ENCODE data around the gene ZNF410.
"Not testable (repeated sequence)": the region's sequence is repeated elsewhere in the genome, so short reads cannot be mapped to it uniquely, and the experiment has no call there.

The ZNF410 gene

GRCh38 chr14:73886449-73887317 is at the start of gene ZNF410:
Gene ZNF410 (plus strand): TSS chr14:73886859. CDS start chr14:73892176, 5,317 bp downstream.
- peak; percentile 84 to 89 for DNase-seq (ENCODE audit: low read depth in 2 of 2)

GRCh38 chr14:73838293-73839034 is 48.2 kb upstream of the ZNF410 start:
- not testable (repeated sequence) for DNase-seq (ENCODE audit: low read depth in 2 of 2)

GRCh38 chr14:73842201-73842600 is 44.5 kb upstream of the ZNF410 start:
- DNase-seq (ENCODE audit: low read depth in 2 of 2): no peak

GRCh38 chr14:73842851-73843250 is 43.8 kb upstream of the ZNF410 start:
- no peak for DNase-seq (ENCODE audit: low read depth in 2 of 2)

- no peak for DNase-seq (ENCODE audit: low read depth in 2 of 2)
Observed at GRCh38 chr14:73843296-73843695, 43.4 kb upstream of the ZNF410 start.

- DNase-seq (ENCODE audit: low read depth in 2 of 2): no peak
Observed at GRCh38 chr14:73846947-73847346, 39.7 kb upstream of the ZNF410 start.

GRCh38 chr14:73851000-73851399 is 35.7 kb upstream of the ZNF410 start:
- no peak for DNase-seq (ENCODE audit: low read depth in 2 of 2)

GRCh38 chr14:73851567-73852382 is 34.9 kb upstream of the ZNF410 start, which contains the start of gene PTGR2:
Gene PTGR2 (plus strand): TSS chr14:73851831. CDS start chr14:73858863, 7,032 bp downstream.
- DNase-seq (ENCODE audit: low read depth in 2 of 2): peak; percentile 74 to 85

GRCh38 chr14:73859145-73859544 is 27.5 kb upstream of the ZNF410 start:
- no peak for DNase-seq (ENCODE audit: low read depth in 2 of 2)

- no peak for DNase-seq (ENCODE audit: low read depth in 2 of 2)
Observed at GRCh38 chr14:73861073-73861472, 25.6 kb upstream of the ZNF410 start.

GRCh38 chr14:73862480-73862879 is 24.2 kb upstream of the ZNF410 start:
- no peak for DNase-seq (ENCODE audit: low read depth in 2 of 2)

- DNase-seq (ENCODE audit: low read depth in 2 of 2): no peak
Observed at GRCh38 chr14:73863209-73863608, 23.4 kb upstream of the ZNF410 start.

GRCh38 chr14:73865534-73866113 is 21.0 kb upstream of the ZNF410 start:
- no peak for DNase-seq (ENCODE audit: low read depth in 2 of 2)

- not testable (repeated sequence) for DNase-seq (ENCODE audit: low read depth in 2 of 2)
Observed at GRCh38 chr14:73869754-73870153, 16.9 kb upstream of the ZNF410 start.

GRCh38 chr14:73870525-73871235 is 16.0 kb upstream of the ZNF410 start:
- no peak for DNase-seq (ENCODE audit: low read depth in 2 of 2)

GRCh38 chr14:73873660-73874059 is 13.0 kb upstream of the ZNF410 start:
- no peak for DNase-seq (ENCODE audit: low read depth in 2 of 2)

GRCh38 chr14:73877790-73878189 is 8.9 kb upstream of the ZNF410 start:
- no peak for DNase-seq (ENCODE audit: low read depth in 2 of 2)

- DNase-seq (ENCODE audit: low read depth in 2 of 2): no peak
Observed at GRCh38 chr14:73878436-73878835, 8.2 kb upstream of the ZNF410 start.

- DNase-seq (ENCODE audit: low read depth in 2 of 2): no peak
Observed at GRCh38 chr14:73879027-73879426, 7.6 kb upstream of the ZNF410 start.

GRCh38 chr14:73884438-73885190 is 2.0 kb upstream of the ZNF410 start:
- DNase-seq (ENCODE audit: low read depth in 2 of 2): no peak

Measured in stimulated activated CD4-positive, alpha-beta T cell treated with anti-CD3 and anti-CD28 coated beads, Interleukin-1b, Interleukin-23, amount 100 ng/mL, for 4 hours (primary cell).